Stimulated activated CD8-positive, alpha-beta memory T cell treated with anti-CD3 and anti-CD28 coated beads, Interleukin-12 subunit alpha, Interleukin-12 subunit beta, amount 100 ng/mL, for 1 hour (primary cell): ENCODE measurements around the gene ZBTB20.

Experiments used
- DNase-seq: peaks from one replicate; pipeline ENCODE4 v3.0.0-alpha.2; 2020; ENCODE audit warnings: low read depth

ZBTB20 gene

DNA sequence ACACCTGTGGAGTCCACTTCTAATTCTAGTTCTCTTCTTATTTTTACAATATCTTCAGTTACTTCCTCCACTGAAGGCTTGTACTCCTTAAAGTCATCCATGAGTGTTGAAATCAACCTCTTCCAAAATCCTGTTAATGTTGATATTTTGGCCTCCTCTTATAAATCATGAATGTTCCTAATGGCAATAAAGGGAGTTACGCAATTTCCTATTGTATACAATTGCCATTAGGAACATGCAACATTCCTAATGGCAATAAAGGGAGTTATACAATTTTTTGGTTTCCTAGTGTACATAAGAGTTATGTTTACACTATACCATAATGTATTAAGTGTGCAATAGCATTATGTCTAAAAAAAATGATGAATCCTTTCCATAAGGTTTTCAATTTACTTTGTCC is 862.4 kb downstream of the ZBTB20 start:
- no peak for DNase-seq
